Panc1 (cell line): ENCODE data around the gene LYPD6B. TPM values are rescaled to one million over a fixed set of nuclear protein-coding genes. Genes with fewer than 3 reads are reported as not detected.

Experiments used
- ATAC-seq: fragments of 200-7000 bp; cut with Tn5 transposase; 2 replicates; pipeline ENCODE4 v1.9.1; 2020; ENCODE audit warnings: mild to moderate bottlenecking, moderate library complexity
- BruUV-seq: library from RNA; stranded (reverse); fragments of 400-500 nt; replicated peaks from 2 replicates; lab custom pipeline; 2021; lab: Mats Ljungman, UMichigan
- CTCF ChIA-PET: fragments of 300-600 bp; sonication (Branson Sonifier 250); formaldehyde crosslinking; loops from one replicate; lab custom pipeline; 2022; ENCODE audit warnings: antibody characterized with exemption; lab: Charles Lee
- POLR2A ChIA-PET: fragments of 300-600 bp; sonication (Branson Sonifier 250); formaldehyde crosslinking; loops from one replicate; lab custom pipeline; 2022; ENCODE audit warnings: antibody characterized with exemption; lab: Charles Lee
- DNase-seq: peaks from one replicate; pipeline ENCODE4 v3.0.0-alpha.2; 2010; ENCODE audit warnings: low read depth, low spot score
- H3K27ac ChIP-seq: 2 replicates; pipeline ENCODE4 v1.5.1; 2011; ENCODE audit warnings: mild to moderate bottlenecking, low read length, inconsistent platforms
- H3K27me3 ChIP-seq: fragments of 200-500 bp; sonication (Bioruptor generic); 2 replicates; pipeline ENCODE4 v1.6.0; 2014; ENCODE audit warnings: low read length, inconsistent platforms; ENCODE audit not compliant: control insufficient read depth, insufficient read depth
- H3K36me3 ChIP-seq: fragments of 200-500 bp; sonication (Bioruptor generic); 2 replicates; pipeline ENCODE4 v1.5.1; 2014; ENCODE audit warnings: inconsistent platforms, mild to moderate bottlenecking, low read length, moderate library complexity; ENCODE audit not compliant: control insufficient read depth, insufficient read depth
- H3K4me1 ChIP-seq: 2 replicates; pipeline ENCODE4 v1.5.1; 2011; ENCODE audit warnings: inconsistent platforms, mild to moderate bottlenecking, low read length, moderate library complexity; ENCODE audit not compliant: control insufficient read depth, insufficient read depth
- H3K4me3 ChIP-seq, 2 experiments: 2 replicates each; pipeline ENCODE4 v1.5.1; 2011 to 2012; ENCODE audit warnings: low read depth in 2 of 2, low read length in 2 of 2, mild to moderate bottlenecking in 2 of 2, inconsistent platforms in 1 of 2, moderate library complexity in 1 of 2
- H3K9me3 ChIP-seq: fragments of 200-500 bp; sonication (Bioruptor generic); 2 replicates; pipeline ENCODE4 v1.5.1; 2014; ENCODE audit warnings: low read depth, mild to moderate bottlenecking, inconsistent platforms, low read length, moderate library complexity; ENCODE audit not compliant: control insufficient read depth, insufficient read depth
- POLR2AphosphoS5 ChIP-seq: IDR thresholded peaks from 2 replicates; pipeline ENCODE4 v1.6.1; 2012; ENCODE audit warnings: mild to moderate bottlenecking, low read depth, low read length, moderate library complexity
- SIN3A ChIP-seq: IDR thresholded peaks from 2 replicates; pipeline ENCODE4 v1.6.1; 2012; ENCODE audit warnings: low read depth, mild to moderate bottlenecking, low read length, moderate library complexity, borderline replicate concordance; ENCODE audit not compliant: insufficient read depth
- TCF7L2 ChIP-seq: IDR thresholded peaks from 2 replicates; pipeline ENCODE4 v1.6.1; 2011; ENCODE audit warnings: mild to moderate bottlenecking, low read depth, low read length, inconsistent platforms
- in situ Hi-C: cut with HindIII; loops from 2 replicates; pipeline ENCODE4 v1.10.0; 2016; ENCODE audit warnings: low sequenced_read_pairs, low pct_unique_long_range_greater_than_20kb
- intact Hi-C: fragments of 100-400 bp; cut with micrococcal nuclease; formaldehyde crosslinking; loops from one replicate; pipeline ENCODE4 v1.10.0; 2022; ENCODE audit not compliant: unreplicated experiment
- total RNA-seq: library from RNA; stranded (reverse); gene quantifications from one replicate; pipeline ENCODE4 v1.2.1, GENCODE V29; 2021; ENCODE audit not compliant: unreplicated experiment
- TF ChIP-seq, protein P1 (sequence below), 2 experiments: IDR thresholded peaks; 2 replicates each; pipeline ENCODE4 v1.6.1; 2011 to 2012; ENCODE audit warnings: low read depth in 2 of 2, control low read depth in 1 of 2, low read length in 1 of 2, mild to moderate bottlenecking in 1 of 2, moderate library complexity in 1 of 2; ENCODE audit not compliant: insufficient read depth in 1 of 2
- TF ChIP-seq, protein P2 (sequence below): fragments of 450-650 bp; IDR thresholded peaks from 2 replicates; pipeline ENCODE4 v1.5.1; 2017; ENCODE audit warnings: mild to moderate bottlenecking

Gene LYPD6B
- total RNA-seq, 1 experiment from 2014 or later: 2.2 TPM

DNA sequence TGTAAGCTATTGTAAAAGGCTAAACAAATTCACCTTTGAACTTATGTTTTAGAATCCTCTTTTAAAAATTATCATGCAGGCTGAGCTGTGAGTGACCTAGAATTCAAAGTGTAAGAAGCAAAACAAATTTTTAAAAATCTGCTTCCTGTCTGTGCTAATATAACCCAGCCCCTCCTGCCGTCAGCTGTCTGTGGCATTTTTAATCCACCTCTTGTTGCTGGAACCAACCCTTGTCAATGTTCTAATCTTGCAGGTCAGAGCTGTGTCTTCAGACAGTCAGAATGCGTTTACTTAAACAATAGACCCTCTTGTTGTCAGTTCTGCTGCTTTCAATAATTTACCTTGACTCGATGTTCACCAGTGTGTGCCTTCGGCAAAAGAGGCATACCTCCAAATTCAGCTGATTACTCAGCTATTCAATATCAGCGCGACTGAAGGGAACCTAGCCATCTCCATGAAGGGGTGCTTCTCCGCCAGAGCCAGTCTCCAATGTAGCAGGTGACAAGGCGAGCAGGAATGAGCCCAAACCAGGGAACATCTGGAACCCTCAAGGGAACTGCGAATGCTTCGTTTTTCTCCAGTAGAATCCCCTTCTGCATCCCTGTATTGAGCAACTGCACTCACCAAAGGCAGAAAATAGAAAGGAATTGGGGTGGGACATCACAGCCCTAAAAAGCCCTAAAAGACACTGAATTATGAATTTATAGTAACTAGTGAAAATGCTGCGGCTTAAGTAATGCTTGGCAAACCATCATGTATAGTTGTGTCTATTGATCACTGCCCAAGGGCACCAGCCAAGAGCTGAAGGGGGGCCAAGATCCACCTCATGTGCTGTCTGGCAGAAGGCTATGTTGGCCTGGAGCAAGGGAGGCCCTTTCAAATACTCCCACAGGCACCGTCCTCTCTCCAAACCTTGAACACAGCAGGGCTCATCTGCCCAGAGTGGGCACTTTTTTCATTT is 62.5 kb downstream of the LYPD6B start:
- ATAC-seq: no peak
- intact Hi-C loops (no loop called here), in situ Hi-C loops (no loop called here)
- ChIA-PET CTCF (no interaction called here), POLR2A (no interaction called here)
- no peak overlapping the region for H3K27ac ChIP-seq
- no peak overlapping the region for H3K4me3 ChIP-seq
- no peaks in the 10 kb centered on the region for H3K36me3 ChIP-seq
- H3K4me1 ChIP-seq: no peaks in the 10 kb centered on the region
- no peaks in the 10 kb centered on the region for H3K27me3 ChIP-seq
- TF ChIP-seq, protein P1, sequence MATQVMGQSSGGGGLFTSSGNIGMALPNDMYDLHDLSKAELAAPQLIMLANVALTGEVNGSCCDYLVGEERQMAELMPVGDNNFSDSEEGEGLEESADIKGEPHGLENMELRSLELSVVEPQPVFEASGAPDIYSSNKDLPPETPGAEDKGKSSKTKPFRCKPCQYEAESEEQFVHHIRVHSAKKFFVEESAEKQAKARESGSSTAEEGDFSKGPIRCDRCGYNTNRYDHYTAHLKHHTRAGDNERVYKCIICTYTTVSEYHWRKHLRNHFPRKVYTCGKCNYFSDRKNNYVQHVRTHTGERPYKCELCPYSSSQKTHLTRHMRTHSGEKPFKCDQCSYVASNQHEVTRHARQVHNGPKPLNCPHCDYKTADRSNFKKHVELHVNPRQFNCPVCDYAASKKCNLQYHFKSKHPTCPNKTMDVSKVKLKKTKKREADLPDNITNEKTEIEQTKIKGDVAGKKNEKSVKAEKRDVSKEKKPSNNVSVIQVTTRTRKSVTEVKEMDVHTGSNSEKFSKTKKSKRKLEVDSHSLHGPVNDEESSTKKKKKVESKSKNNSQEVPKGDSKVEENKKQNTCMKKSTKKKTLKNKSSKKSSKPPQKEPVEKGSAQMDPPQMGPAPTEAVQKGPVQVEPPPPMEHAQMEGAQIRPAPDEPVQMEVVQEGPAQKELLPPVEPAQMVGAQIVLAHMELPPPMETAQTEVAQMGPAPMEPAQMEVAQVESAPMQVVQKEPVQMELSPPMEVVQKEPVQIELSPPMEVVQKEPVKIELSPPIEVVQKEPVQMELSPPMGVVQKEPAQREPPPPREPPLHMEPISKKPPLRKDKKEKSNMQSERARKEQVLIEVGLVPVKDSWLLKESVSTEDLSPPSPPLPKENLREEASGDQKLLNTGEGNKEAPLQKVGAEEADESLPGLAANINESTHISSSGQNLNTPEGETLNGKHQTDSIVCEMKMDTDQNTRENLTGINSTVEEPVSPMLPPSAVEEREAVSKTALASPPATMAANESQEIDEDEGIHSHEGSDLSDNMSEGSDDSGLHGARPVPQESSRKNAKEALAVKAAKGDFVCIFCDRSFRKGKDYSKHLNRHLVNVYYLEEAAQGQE (IDR thresholded peaks at IDR 0.05; ENCODE audit: insufficient read depth in 1 of 2, low read depth in 2 of 2, low read length in 1 of 2): no peak
- TF ChIP-seq SIN3A (no peak), TCF7L2 (no peak), POLR2AphosphoS5 (no peak)
- TF ChIP-seq, protein P2, sequence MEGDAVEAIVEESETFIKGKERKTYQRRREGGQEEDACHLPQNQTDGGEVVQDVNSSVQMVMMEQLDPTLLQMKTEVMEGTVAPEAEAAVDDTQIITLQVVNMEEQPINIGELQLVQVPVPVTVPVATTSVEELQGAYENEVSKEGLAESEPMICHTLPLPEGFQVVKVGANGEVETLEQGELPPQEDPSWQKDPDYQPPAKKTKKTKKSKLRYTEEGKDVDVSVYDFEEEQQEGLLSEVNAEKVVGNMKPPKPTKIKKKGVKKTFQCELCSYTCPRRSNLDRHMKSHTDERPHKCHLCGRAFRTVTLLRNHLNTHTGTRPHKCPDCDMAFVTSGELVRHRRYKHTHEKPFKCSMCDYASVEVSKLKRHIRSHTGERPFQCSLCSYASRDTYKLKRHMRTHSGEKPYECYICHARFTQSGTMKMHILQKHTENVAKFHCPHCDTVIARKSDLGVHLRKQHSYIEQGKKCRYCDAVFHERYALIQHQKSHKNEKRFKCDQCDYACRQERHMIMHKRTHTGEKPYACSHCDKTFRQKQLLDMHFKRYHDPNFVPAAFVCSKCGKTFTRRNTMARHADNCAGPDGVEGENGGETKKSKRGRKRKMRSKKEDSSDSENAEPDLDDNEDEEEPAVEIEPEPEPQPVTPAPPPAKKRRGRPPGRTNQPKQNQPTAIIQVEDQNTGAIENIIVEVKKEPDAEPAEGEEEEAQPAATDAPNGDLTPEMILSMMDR: no peak
- no peaks in the 10 kb centered on the region for H3K9me3 ChIP-seq
- BruUV-seq: no TSS peak
- DNase-seq: no peak

DNA sequence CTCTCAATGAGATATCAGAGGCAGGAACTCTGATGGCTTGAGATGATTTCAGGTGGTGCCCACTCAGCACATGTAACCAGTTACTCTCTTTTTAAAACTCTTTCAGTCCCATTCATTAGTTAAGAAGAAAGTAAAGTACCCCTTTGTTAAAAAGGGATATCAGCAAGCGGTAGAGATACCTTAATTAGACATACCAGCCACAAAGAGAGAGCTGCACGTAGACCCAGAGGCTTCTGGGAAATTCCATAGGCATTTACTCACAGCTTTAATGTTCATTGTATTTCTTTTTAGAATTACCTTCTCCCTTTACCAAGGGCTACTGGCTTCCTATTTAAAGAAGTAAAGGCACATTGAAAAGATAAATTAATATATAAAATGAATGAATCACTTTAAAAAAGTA is 63.3 kb downstream of the LYPD6B start:
- BruUV-seq: no TSS peak
- in situ Hi-C loops (no loop called here), intact Hi-C loops (no loop called here)
- H3K27me3 ChIP-seq: no peaks in the 10 kb centered on the region
- no peak overlapping the region for H3K4me3 ChIP-seq
- no peak for TF ChIP-seq TCF7L2
- TF ChIP-seq, protein P2: no peak
- TF ChIP-seq, protein P1 (IDR thresholded peaks at IDR 0.05; ENCODE audit: insufficient read depth in 1 of 2, low read depth in 2 of 2, low read length in 1 of 2): no peak
- TF ChIP-seq POLR2AphosphoS5: no peak
- TF ChIP-seq SIN3A: no peak
- POLR2A ChIA-PET: no interaction called here
- H3K9me3 ChIP-seq: no peaks in the 10 kb centered on the region
- DNase-seq: no peak
- no peaks in the 10 kb centered on the region for H3K36me3 ChIP-seq
- no peak for ATAC-seq
- no peak overlapping the region for H3K27ac ChIP-seq
- CTCF ChIA-PET: no interaction called here
- no peaks in the 10 kb centered on the region for H3K4me1 ChIP-seq
